ENCODE data around the gene MYOCOS.

MYOCOS gene

DNA sequence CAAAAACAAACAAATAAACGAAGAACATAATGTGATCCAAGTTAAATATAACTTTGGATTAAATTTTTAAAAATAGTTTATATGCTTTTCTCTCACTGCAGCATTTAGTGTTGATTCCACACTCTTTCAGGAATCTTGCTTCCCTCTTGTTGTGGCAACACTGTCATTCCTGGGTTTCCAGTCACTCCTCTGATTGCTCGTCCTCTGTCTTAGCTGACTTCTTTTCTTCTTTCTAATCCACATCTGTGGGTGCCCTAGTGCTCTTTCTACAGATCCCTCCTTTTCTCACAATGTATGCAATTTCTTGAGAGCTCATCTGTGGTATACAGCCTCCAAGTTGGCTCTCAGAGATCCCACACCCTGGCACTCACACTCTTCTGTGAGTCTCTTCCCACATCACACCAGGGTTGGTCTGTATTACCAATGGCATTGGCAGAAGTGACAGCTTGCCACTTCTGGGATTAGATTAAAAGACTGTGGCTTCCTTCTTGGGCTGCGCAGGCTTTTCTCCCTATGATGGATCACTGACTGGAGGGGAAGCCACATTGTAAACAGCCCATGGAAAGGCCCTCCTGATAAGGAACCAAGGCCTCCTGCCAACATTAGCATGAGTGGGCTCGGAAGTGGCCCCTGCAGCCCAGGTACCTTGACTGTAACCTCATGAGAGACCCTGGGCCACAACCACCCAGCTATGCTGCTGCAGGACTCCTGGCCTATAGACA, 42.0 kb downstream of the MYOCOS start:
- DNase-seq: no peak

DNA sequence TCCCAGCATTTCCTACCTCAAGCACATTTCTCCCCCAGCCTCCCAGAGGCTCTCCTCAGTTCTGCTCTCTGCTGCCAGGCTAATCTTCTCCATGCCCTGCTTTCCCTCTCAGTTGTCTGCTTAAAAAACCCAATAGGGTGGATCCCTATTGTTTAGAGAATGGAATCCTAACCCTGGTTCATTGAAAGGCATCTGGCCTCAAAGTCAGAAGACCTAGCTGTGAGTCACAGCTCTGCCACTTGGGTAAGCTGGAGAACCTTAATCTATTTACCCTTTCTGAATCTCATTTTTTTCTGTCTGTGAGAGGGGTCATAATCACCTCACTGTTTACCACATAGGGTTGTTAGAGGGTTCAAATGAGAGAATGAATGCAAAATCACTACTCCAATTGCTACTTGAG, 42.9 kb downstream of the MYOCOS start:
- DNase-seq: no peak

- DNase-seq: no peak
Observed at GRCh38 chr1:171666114-171666769, 44.2 kb downstream of the MYOCOS start.

DNA sequence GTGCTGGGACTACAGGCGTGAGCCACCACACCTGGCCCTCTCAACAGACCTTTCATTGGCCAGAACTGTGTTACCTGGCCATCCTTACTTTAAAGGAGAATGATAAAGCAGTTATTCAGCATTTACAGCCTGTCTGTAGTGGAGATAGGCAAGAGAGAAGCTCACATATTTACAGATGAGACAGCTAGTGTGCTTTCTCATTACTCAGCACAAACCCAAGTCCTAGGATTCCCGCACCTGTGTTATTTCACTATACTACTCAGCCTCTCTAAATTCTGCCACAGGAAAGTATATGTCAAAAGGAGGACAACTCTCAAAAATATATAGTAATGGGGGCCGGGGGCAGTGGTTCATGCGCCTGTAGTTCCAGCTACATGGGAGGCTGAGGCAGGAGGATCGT, 46.3 kb downstream of the MYOCOS start:
- no peak for DNase-seq

DNA sequence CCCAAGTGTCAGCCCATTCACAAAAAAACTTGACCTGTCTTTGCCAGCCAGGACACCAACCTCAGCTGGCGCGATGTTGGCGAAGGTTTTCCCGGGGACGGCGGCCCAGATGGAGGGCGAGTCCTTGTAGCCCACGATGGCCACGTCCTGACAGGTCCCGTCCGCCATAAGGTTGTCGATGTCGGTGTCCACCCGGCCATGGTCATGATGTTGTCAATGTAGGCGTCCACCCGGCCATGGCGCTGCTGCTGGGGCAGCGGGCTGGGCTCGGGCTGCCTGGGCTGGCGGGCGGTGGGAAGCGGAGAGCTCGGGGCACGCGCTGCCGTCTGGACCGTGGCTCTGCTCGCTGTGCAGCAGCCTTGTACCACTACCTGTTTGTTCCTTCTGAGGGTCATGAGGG, 48.7 kb downstream of the MYOCOS start:
- no peak for DNase-seq

- no peak for DNase-seq
Observed at GRCh38 chr1:171674431-171675405, 52.7 kb downstream of the MYOCOS start.

Measured in inflammatory macrophage (primary cell).